Measurements from ENCODE around the gene C11orf68. TPM values are rescaled to one million over a fixed set of nuclear protein-coding genes. Genes with fewer than 3 reads are reported as not detected.

Gene C11orf68
- total RNA-seq, 1 experiment from 2014 or later, result 15.7 TPM

DNA sequence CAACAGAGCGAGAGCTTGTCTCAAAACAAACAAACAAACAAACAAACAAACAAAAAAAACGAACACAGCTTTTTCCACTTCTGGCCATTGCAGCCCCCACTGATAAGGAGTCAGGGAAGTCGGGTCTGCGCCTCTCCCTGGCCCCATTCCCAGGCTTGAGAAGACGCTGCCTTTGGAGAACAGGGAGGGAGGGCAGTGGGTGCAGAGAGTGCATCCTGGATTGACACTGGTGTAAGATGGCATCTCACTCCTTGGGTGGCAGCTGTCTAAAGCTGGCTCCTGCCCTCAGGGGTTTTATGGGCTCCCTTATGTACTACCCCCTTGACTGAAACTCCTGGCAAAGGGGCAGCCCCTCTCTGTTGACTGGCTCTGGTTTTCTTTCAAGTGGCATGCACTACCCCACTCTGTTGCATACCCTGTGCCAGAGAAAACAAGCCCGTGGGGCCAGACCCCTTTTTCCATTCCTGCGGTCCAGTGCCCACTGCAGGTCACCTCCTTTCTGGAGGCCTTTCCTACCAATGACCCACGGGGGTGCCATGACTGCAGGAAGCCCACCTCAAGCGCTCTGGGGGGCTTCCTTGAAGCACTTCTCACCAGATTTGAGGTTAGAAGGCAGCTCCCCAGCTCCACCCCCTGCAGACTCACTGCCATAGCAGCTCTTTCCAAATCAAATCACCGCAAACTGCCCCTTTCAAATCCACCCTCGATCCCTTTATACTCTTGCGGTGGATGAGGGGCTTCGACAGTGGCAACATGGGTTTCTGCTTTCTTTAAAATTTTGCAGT, 13.1 kb upstream of the C11orf68 start:
- Histone ChIP-seq H3T11ph (ENCODE audit: low read length) (no peak overlapping the region), H3K27me3 (ENCODE audit: insufficient read depth, low read length) (no peaks in the 10 kb centered on the region), H4K8ac (replicated peaks; ENCODE audit: insufficient read length, low read depth, low read length) (no peak overlapping the region), H3K4me1 (ENCODE audit: insufficient read depth, low read length) (no peaks in the 10 kb centered on the region), H3K4me2 (ENCODE audit: insufficient read depth, insufficient read length, low read length) (no peak overlapping the region), H4K20me1 (ENCODE audit: control insufficient read depth, insufficient read depth, insufficient read length) (no peaks in the 10 kb centered on the region), H3K14ac (ENCODE audit: insufficient read depth, low read length) (no peak overlapping the region), H2BK15ac (ENCODE audit: low read depth, low read length) (no peak overlapping the region), H3K18ac (ENCODE audit: insufficient read length, low read depth, low read length) (no peak overlapping the region), H3K23me2 (ENCODE audit: insufficient read length, low read depth, low read length, poor library complexity, severe bottlenecking) (no peaks in the 10 kb centered on the region), H2AK5ac (ENCODE audit: insufficient read length, low read length) (no peak overlapping the region), H3K9me3 (ENCODE audit: control insufficient read depth, low read depth, low read length) (no peaks in the 10 kb centered on the region), H2BK5ac (ENCODE audit: insufficient read length, low read length) (no peak overlapping the region), H3K23ac (ENCODE audit: insufficient read length, low read depth, low read length) (no peak overlapping the region), H3K79me2 (ENCODE audit: insufficient read depth, low read length) (no peaks in the 10 kb centered on the region), H3K79me1 (ENCODE audit: insufficient read depth, low read depth, low read length, poor library complexity, severe bottlenecking) (no peaks in the 10 kb centered on the region), H2AFZ (ENCODE audit: low read length) (no peak overlapping the region), H2BK120ac (ENCODE audit: low read depth, low read length, poor library complexity, severe bottlenecking) (no peak overlapping the region), H3K4ac (ENCODE audit: low read depth, low read length) (no peak overlapping the region), H3K9ac (ENCODE audit: extremely low read depth, insufficient read length, low read length) (no peak overlapping the region), H2BK12ac (ENCODE audit: insufficient read length, low read depth, low read length) (no peak overlapping the region), H2BK20ac (ENCODE audit: low read depth, low read length, poor library complexity, severe bottlenecking) (no peak overlapping the region), H4K5ac (ENCODE audit: insufficient read length, low read depth, low read length) (no peak overlapping the region), H4K91ac (ENCODE audit: insufficient read length, low read depth, low read length) (no peak overlapping the region), H3K27ac (ENCODE audit: insufficient read length, low read depth, low read length) (no peak overlapping the region), H3K56ac (ENCODE audit: insufficient read length, low read depth, low read length) (no peak overlapping the region)
- no peak overlapping the region; a peak in 1 of 5 replicates for H3K4me3 Mint-ChIP-seq
- DNase-seq, result no peak
- H3K27ac Mint-ChIP-seq, result peak overlapping the region in 1 of 3 experiments; percentile 24; a peak in 1 of 7 replicates
- H3K4me1 Mint-ChIP-seq, result peaks cover 10 to 36% of the 10 kb centered on the region in 2 experiments
- no peaks in the 10 kb centered on the region for H3K27me3 Mint-ChIP-seq (ENCODE audit: low read depth)
- no CpG with 5 or more reads among the region's 13 CpGs for WGBS (ENCODE audit: extremely low coverage, insufficient read length, low lambda C conversion rate)
- H3K36me3 Mint-ChIP-seq (ENCODE audit: insufficient read depth in 1 of 3, low read depth in 3 of 3), result no peaks in the 10 kb centered on the region
- TF ChIP-seq, protein P1, sequence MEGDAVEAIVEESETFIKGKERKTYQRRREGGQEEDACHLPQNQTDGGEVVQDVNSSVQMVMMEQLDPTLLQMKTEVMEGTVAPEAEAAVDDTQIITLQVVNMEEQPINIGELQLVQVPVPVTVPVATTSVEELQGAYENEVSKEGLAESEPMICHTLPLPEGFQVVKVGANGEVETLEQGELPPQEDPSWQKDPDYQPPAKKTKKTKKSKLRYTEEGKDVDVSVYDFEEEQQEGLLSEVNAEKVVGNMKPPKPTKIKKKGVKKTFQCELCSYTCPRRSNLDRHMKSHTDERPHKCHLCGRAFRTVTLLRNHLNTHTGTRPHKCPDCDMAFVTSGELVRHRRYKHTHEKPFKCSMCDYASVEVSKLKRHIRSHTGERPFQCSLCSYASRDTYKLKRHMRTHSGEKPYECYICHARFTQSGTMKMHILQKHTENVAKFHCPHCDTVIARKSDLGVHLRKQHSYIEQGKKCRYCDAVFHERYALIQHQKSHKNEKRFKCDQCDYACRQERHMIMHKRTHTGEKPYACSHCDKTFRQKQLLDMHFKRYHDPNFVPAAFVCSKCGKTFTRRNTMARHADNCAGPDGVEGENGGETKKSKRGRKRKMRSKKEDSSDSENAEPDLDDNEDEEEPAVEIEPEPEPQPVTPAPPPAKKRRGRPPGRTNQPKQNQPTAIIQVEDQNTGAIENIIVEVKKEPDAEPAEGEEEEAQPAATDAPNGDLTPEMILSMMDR (conservative IDR thresholded peaks at IDR 0.05), result no peak
- H3K9me3 Mint-ChIP-seq, result no peaks in the 10 kb centered on the region
